NCI-H2196 treated with DMSO at 0.1 percent for 48 hours (cell line): Measurements from ENCODE around the gene CAMK1D.

Experiments used
- DNase-seq: peaks from one replicate; lab custom pipeline; 2025; ENCODE audit not compliant: unreplicated experiment; lab: John Stamatoyannopoulos, UW

The CAMK1D gene

GRCh38 chr10:12459762-12460161, 110.4 kb downstream of the CAMK1D start:
- DNase-seq = no peak

- no peak for DNase-seq
Observed at GRCh38 chr10:12463459-12463838, 114.1 kb downstream of the CAMK1D start.

- DNase-seq = no peak
Observed at GRCh38 chr10:12465385-12466136, 116.2 kb downstream of the CAMK1D start.

GRCh38 chr10:12466704-12467305, 117.5 kb downstream of the CAMK1D start:
- peak; percentile 33 for DNase-seq

- no peak for DNase-seq
Observed at GRCh38 chr10:12469345-12469744, 120.0 kb downstream of the CAMK1D start.

- no peak for DNase-seq
Observed at GRCh38 chr10:12470719-12471118, 121.4 kb downstream of the CAMK1D start.

- no peak for DNase-seq
Observed at GRCh38 chr10:12471135-12471534, 121.8 kb downstream of the CAMK1D start.

- no peak for DNase-seq
Observed at GRCh38 chr10:12473491-12473890, 124.1 kb downstream of the CAMK1D start.

- DNase-seq = no peak
Observed at GRCh38 chr10:12474727-12475412, 125.5 kb downstream of the CAMK1D start.

GRCh38 chr10:12476656-12477055, 127.3 kb downstream of the CAMK1D start:
- DNase-seq = no peak

GRCh38 chr10:12479437-12479844, 130.1 kb downstream of the CAMK1D start:
- no peak for DNase-seq

GRCh38 chr10:12479924-12480323, 130.6 kb downstream of the CAMK1D start:
- DNase-seq = no peak

- DNase-seq = no peak
Observed at GRCh38 chr10:12480440-12480839, 131.1 kb downstream of the CAMK1D start.

- DNase-seq = no peak
Observed at GRCh38 chr10:12481924-12482323, 132.6 kb downstream of the CAMK1D start.

GRCh38 chr10:12482587-12482986, 133.2 kb downstream of the CAMK1D start:
- no peak for DNase-seq

- no peak for DNase-seq
Observed at GRCh38 chr10:12484002-12484918, 134.9 kb downstream of the CAMK1D start.

GRCh38 chr10:12484941-12485805, 135.8 kb downstream of the CAMK1D start:
- DNase-seq = no peak

GRCh38 chr10:12487366-12487765, 138.0 kb downstream of the CAMK1D start:
- no peak for DNase-seq

GRCh38 chr10:12488626-12489025, 139.3 kb downstream of the CAMK1D start:
- DNase-seq = no peak

- no peak for DNase-seq
Observed at GRCh38 chr10:12489357-12489756, 140.0 kb downstream of the CAMK1D start.
